ENCODE data around the gene TMEM17.

- TF ChIP-seq POLR2AphosphoS5 (IDR thresholded peaks at IDR 0.05; ENCODE audit: low read depth) (no peak), CTCF (IDR thresholded peaks at IDR 0.05; ENCODE audit: insufficient read depth, low read length) (no peak), REST (IDR thresholded peaks at IDR 0.05; ENCODE audit: insufficient replicate concordance, low read depth) (no peak), GABPA (IDR thresholded peaks at IDR 0.05; ENCODE audit: low read depth) (no peak), SPI1 (IDR thresholded peaks at IDR 0.05; ENCODE audit: borderline replicate concordance, low read depth) (no peak)
Observed at GRCh38 chr2:62504657-62505056, 1.3 kb downstream of the TMEM17 start.

Data from HL-60 (cell line).